A673 (cell line): Measurements from ENCODE around the gene NEDD8. TPM values are rescaled to one million over a fixed set of nuclear protein-coding genes. Genes with fewer than 3 reads are reported as not detected.

ENCODE experiments used
- BruUV-seq: library from RNA; stranded (reverse); fragments of 400-500 nt; replicated peaks from 2 replicates; lab custom pipeline; 2021; lab: Mats Ljungman, UMichigan
- CTCF ChIA-PET: fragments of 300-600 bp; sonication (Branson Sonifier 250); formaldehyde crosslinking; loops from one replicate; lab custom pipeline; 2022; ENCODE audit warnings: antibody characterized with exemption; lab: Charles Lee
- POLR2A ChIA-PET: fragments of 300-600 bp; sonication (Branson Sonifier 250); formaldehyde crosslinking; loops from one replicate; lab custom pipeline; 2022; ENCODE audit warnings: antibody characterized with exemption; ENCODE audit not compliant: low non-redundant PET; lab: Charles Lee
- DNase-seq: peaks from one replicate; pipeline ENCODE4 v3.0.0-alpha.2; 2015; ENCODE audit warnings: low spot score
- H3K27ac ChIP-seq: fragments of 200-600 bp; sonication (generic); 2 replicates; pipeline ENCODE4 v1.5.1; 2016; ENCODE audit warnings: mixed run types, low read depth, mild to moderate bottlenecking, mixed read lengths, antibody characterized with exemption, low read length; ENCODE audit not compliant: poor library complexity, severe bottlenecking
- H3K27me3 ChIP-seq: fragments of 200-600 bp; sonication (generic); replicated peaks from 2 replicates; pipeline ENCODE4 v1.6.1; 2017; ENCODE audit warnings: mixed run types, low read depth, mild to moderate bottlenecking, mixed read lengths, antibody characterized with exemption, low read length; ENCODE audit not compliant: insufficient read depth, poor library complexity
- H3K36me3 ChIP-seq: fragments of 200-600 bp; sonication (generic); 2 replicates; pipeline ENCODE4 v1.6.1; 2016; ENCODE audit warnings: mixed run types, mild to moderate bottlenecking, mixed read lengths, antibody characterized with exemption, low read length; ENCODE audit not compliant: insufficient read depth, poor library complexity, severe bottlenecking
- H3K4me1 ChIP-seq: fragments of 200-600 bp; sonication (generic); 2 replicates; pipeline ENCODE4 v1.6.1; 2017; ENCODE audit warnings: mixed run types, mild to moderate bottlenecking, mixed read lengths, antibody characterized with exemption, low read length; ENCODE audit not compliant: insufficient read depth, poor library complexity, severe bottlenecking
- H3K4me3 ChIP-seq: fragments of 200-600 bp; sonication (generic); 2 replicates; pipeline ENCODE4 v1.5.1; 2016; ENCODE audit warnings: low read depth, mixed run types, mild to moderate bottlenecking, mixed read lengths, low read length; ENCODE audit not compliant: poor library complexity, severe bottlenecking
- H3K9me3 ChIP-seq: fragments of 200-600 bp; sonication (generic); 2 replicates; pipeline ENCODE4 v1.6.1; 2016; ENCODE audit warnings: mixed run types, low read depth, mild to moderate bottlenecking, mixed read lengths, antibody characterized with exemption, low read length; ENCODE audit not compliant: poor library complexity, severe bottlenecking
- EZH2 ChIP-seq: fragments of 200-600 bp; sonication (generic); IDR thresholded peaks from 2 replicates; pipeline ENCODE4 v1.6.1; 2017; ENCODE audit warnings: borderline replicate concordance, low read depth, mild to moderate bottlenecking, mixed read lengths, antibody characterized with exemption, low read length; ENCODE audit not compliant: poor library complexity, severe bottlenecking
- intact Hi-C: fragments of 100-400 bp; cut with micrococcal nuclease; formaldehyde crosslinking; loops from one replicate; pipeline ENCODE4 v1.10.0; 2022; ENCODE audit not compliant: unreplicated experiment
- total RNA-seq: library from RNA; stranded (reverse); gene quantifications from 2 replicates; pipeline ENCODE4 v1.2.3, GENCODE V29; 2021
- TF ChIP-seq, protein P1 (sequence below): fragments of 300-800, 200-600 bp; sonication (generic); conservative IDR thresholded peaks from 2 replicates; pipeline ENCODE4 v1.5.1; 2017; ENCODE audit warnings: low read depth, mild to moderate bottlenecking, antibody characterized with exemption, low read length, moderate library complexity, mixed read lengths

NEDD8 gene
- total RNA-seq, 1 experiment from 2014 or later: 266 TPM

DNA sequence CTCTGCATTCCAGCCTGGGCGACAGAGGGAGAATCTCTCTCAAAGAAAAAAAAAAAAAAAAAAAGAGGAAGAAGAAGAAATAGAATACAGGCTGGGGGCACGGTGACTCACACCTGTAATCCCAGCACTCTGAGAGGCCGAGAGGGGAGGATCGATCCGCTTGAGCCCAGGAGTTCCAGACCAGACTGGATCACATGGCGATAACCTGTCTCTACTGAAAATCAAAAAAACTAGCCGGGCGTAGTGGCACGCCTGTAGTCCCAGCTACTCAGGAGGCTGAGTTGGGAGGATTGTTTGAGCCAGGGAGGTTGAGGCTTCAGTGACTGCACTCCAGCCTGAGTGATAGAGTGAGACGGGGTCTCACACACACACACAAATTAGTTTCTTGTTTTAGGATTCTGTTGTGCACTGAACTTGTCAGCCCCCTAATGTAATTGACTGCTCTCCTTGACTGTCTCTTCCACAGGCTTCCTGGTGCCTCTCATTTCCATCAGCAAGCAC, 11.2 kb upstream of the NEDD8 start:
- ChIA-PET POLR2A (no interaction called here), CTCF (interaction anchor here (1.5 to 2.4 kb wide), 6 partner anchors 54 to 194 kb away, joined by 6 to 36 read pairs (median 12); partner anchors contain the start of genes CIDEB, DHRS1 and NOP9)
- Histone ChIP-seq H3K9me3 (no peaks in the 10 kb centered on the region), H3K4me3 (peak overlapping the region; percentile 57), H3K36me3 (peaks cover 25% of the 10 kb centered on the region), H3K27me3 (no peaks in the 10 kb centered on the region), H3K4me1 (peaks cover 10% of the 10 kb centered on the region), H3K27ac (peak overlapping the region; percentile 95)
- TF ChIP-seq EZH2: no peak
- TF ChIP-seq, protein P1, sequence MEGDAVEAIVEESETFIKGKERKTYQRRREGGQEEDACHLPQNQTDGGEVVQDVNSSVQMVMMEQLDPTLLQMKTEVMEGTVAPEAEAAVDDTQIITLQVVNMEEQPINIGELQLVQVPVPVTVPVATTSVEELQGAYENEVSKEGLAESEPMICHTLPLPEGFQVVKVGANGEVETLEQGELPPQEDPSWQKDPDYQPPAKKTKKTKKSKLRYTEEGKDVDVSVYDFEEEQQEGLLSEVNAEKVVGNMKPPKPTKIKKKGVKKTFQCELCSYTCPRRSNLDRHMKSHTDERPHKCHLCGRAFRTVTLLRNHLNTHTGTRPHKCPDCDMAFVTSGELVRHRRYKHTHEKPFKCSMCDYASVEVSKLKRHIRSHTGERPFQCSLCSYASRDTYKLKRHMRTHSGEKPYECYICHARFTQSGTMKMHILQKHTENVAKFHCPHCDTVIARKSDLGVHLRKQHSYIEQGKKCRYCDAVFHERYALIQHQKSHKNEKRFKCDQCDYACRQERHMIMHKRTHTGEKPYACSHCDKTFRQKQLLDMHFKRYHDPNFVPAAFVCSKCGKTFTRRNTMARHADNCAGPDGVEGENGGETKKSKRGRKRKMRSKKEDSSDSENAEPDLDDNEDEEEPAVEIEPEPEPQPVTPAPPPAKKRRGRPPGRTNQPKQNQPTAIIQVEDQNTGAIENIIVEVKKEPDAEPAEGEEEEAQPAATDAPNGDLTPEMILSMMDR: no peak
- no TSS peak for BruUV-seq
- no peak for DNase-seq
- intact Hi-C loops: loop anchor here (1.0 to 2.0 kb wide), 3 partner anchors 27 to 187 kb away; partner anchors contain the start of gene RABGGTA

DNA sequence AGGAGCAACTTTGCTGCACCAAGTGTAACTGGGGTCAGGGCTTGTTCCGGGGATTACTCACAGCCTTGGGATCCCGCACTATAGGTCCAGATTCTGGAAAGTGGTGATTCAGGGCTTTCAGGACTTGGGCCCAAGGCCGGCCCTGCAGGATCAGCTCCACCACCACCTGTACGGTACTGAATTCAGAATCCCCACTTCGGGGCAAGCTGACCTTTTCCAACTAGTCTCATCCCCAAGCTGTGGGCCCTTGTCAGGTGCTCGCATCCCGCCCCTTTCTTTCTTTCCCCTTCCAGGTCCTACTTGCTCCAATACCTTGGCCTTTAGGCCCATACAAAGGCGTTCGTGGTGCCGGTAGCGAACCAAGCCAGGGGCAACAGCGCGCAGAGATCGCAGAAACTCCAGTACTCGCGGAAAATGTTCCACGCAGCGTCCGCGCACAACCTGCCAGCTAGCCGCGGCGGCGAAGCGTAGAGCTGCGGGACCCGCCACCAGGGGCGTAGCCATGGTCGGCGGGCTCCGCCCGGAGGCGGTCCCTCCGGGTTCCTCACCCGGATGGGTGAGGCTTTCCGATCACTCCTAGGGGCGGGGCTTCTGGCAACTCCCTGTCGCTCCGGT, 9.8 kb upstream of the NEDD8 start:
- Histone ChIP-seq H3K27ac (peak overlapping the region; percentile 95), H3K27me3 (no peaks in the 10 kb centered on the region), H3K4me3 (peak overlapping the region; percentile 57), H3K9me3 (no peaks in the 10 kb centered on the region), H3K4me1 (peaks cover 10% of the 10 kb centered on the region), H3K36me3 (peaks cover 40% of the 10 kb centered on the region)
- intact Hi-C loops: loop anchor here (2.0 kb wide), 2 partner anchors 29 to 189 kb away; partner anchors contain the start of gene RABGGTA
- POLR2A ChIA-PET: interaction anchor here (0.5 to 1.1 kb wide), 3 partner anchors 8 to 148 kb away, joined by 3 to 4 read pairs (median 3); partner anchors contain the start of genes PCK2 and TM9SF1
- CTCF ChIA-PET: interaction anchor here (0.9 to 2.4 kb wide), 9 partner anchors 29 to 200 kb away, joined by 3 to 36 read pairs (median 6); partner anchors contain the start of genes CIDEB, DHRS1, NOP9 and RABGGTA
- BruUV-seq: TSS peak; percentile 31
- TF ChIP-seq EZH2: no peak
- TF ChIP-seq, protein P1: peak; percentile 47
- DNase-seq: peak; percentile 96

DNA sequence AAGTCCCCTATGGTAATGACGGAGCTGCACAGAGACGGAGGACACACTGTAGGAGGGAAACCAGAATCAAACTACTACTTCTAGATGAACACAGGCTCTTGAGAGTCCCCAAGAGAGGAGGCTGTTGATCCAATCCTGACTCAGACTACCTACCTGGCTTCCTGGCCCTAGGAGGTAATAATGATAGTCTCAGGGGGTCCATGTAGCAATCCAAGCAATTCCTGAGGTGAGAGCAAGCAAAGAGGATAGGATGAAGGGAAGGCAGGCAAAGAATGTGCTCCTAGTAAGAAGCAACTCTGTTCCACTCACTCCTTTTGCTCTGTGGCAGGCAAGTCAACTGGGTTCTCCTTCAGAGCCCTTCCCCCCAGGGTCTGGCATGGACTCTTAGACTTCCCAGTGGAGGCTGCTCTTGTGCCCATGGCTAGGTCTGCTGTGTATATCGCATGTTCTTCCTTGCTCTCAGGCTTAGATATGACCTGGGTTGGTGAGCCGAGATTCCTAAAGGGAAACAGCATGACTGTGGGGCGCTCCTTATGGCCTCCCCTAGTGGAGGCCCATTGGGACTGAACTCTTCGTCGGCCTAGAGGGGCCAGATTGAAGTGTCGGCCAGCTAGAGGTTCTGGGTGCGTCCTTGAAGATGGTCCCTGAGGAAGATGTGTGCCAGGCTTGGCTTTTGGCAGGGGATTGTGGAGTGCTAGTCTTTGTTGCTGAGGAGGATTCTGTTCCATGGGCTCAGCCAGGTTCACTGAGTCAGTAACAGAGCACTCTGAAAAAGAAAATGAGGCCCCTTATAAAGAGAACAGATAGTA, 8.1 kb upstream of the NEDD8 start:
- Histone ChIP-seq H3K27me3 (no peaks in the 10 kb centered on the region), H3K36me3 (peaks cover 55% of the 10 kb centered on the region), H3K4me3 (no peak overlapping the region), H3K27ac (peak overlapping the region; percentile 13), H3K4me1 (peaks cover 10% of the 10 kb centered on the region), H3K9me3 (no peaks in the 10 kb centered on the region)
- no TSS peak for BruUV-seq
- no peak for DNase-seq
- POLR2A ChIA-PET: no interaction called here
- CTCF ChIA-PET: no interaction called here
- no peak for TF ChIP-seq EZH2
- TF ChIP-seq, protein P1: no peak
- intact Hi-C loops: no loop called here
